Stimulated activated CD8-positive, alpha-beta memory T cell treated with anti-CD3 and anti-CD28 coated beads, Interleukin-2, amount 100 ng/mL, for 48 hours (primary cell): ENCODE measurements around the gene IGSF5.

Source experiments
- DNase-seq, 2 donors: peaks; one replicate each; pipeline ENCODE4 v3.0.0-alpha.2; 2020; ENCODE audit warnings: low read depth in 2 of 2

Gene IGSF5

DNA sequence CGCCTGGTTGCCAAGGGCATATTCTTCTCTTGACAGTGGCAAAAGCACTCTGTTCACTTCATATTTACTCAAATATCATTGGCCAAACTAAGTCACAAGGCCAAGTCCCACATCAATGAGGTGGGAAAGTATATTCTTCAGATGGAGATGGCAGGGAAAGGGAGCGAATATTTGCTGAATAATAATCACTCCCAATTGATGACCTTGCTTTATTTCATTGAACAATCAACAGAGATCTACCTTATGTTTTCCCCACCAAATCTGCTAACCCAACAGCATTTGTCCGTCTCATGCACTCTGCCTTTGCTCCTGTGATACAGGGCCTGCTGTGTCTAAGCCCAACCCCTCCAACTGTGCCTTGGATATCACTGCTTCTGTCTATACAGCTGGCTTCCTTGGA, 77.1 kb downstream of the IGSF5 start:
- no peak for DNase-seq

DNA sequence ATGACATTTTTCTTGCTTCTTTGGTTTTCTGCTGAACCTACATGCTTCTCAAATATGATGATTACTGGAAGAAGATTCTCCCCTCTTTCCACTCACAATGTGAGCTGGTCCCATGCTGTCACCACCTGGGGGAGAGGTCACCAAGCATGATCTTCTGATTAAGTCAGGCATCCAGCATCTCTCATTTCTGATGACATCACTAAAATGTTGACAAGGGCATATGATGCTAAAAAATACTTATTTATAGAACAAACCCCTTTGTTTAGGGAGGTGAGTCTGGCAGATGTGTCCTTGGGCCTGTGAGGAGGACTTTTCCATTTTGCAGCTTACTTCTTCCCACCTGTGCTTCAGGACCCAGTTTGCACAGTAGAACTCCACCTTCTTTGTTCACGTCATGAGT, 80.3 kb downstream of the IGSF5 start:
- DNase-seq: no peak

DNA sequence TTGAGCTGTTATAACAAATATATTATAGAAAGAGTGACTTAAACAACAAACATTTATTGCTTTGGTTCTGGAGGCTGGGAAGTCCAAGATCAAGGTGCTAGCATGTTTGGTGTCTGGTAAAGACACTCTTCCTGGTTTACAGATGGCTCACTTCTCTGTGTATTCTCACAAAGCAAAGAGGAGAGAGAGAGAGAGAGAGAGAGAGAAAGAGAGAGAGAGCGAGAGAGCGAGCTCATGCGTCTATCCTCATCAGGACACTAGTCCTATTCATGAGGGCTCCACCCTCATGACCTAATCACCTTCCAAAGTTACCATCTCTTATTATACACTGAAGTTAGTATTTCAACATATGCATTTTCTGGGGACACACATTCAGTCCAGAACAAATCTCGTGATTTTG, 89.6 kb downstream of the IGSF5 start:
- DNase-seq: no peak

DNA sequence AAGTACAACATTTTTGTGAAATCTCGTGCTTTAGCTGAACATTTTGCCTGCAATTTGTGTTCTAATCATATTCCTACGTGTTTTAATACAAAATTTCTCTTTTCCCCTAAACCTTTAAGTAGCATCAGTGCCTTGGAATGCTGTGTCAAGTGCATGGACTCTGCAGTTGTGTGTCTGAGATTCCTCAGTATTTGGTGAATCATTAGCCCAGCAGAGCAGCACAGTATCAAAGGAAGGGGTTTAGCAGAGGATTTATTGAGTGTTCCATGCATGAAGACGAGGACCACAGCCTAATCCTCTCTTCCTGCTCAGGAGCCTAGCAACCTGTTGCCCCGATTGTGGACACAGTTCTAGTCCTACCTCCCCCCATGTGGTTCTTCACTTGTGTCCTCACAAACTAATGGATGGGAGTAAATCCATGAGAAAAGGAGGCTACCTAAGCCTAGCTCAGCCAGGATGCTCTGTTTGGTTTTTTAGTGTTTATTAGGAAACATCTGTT, 92.9 kb downstream of the IGSF5 start:
- DNase-seq: no peak

DNA sequence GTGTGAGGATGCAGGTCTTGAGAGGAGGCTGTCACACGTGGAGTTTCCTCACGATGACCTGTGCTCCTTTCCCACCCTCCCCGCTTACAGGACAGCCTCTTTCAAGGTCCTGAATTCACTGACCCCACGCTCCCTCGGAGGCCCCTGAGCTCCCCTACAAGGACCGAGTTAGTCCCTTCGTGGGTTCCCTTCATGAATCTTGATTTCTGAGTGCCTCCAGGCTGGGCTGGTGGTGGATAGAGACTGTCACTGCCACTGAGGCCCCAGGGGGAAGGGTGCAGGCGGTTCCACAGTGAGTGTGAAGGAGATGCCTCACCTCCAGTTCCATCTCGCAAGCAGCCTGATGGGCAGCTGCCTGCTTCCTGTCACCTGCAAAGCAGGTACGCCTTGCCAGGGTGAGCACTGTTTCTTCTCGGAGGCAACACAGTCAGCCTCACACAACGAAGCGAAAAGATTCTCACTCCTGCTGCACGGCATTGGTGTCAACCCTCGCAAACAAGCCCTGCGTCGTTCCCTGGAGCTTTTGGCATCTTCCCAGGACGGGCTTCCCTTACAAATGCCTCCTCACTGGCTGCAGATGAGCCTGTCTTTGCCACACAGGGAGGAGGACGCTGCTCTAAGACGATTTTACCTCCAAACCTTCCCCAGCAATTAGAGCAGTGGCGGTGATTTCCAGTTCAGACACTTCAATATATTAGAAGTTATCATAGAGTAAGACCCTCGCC, 95.6 kb downstream of the IGSF5 start:
- DNase-seq: no peak

GRCh38 chr21:39842741-39843459, 97.9 kb downstream of the IGSF5 start:
- DNase-seq: no peak

DNA sequence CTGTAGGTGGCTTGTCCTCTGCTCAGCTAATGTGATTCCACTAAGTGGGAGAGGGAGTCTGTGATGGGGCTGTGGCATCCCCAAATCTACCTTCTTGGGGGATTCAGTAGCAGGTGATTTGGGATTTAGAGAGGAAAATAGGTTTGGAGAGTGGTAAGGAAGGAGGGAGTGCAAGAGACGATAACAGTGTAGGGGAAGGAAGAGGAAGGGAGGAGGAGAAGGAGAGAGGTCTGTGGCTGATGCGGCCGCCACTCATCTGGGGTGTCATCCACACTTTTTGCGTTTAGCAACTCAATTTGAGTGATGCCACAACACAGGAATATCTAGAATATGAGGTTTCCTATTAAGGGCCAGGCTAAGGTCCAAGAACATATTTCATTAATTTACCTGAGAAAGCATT, 98.5 kb downstream of the IGSF5 start:
- DNase-seq: no peak

- no peak for DNase-seq
Measured at GRCh38 chr21:39843916-39844315, 98.9 kb downstream of the IGSF5 start.

- DNase-seq: no peak
Measured at GRCh38 chr21:39845571-39846130, 100.7 kb downstream of the IGSF5 start.

DNA sequence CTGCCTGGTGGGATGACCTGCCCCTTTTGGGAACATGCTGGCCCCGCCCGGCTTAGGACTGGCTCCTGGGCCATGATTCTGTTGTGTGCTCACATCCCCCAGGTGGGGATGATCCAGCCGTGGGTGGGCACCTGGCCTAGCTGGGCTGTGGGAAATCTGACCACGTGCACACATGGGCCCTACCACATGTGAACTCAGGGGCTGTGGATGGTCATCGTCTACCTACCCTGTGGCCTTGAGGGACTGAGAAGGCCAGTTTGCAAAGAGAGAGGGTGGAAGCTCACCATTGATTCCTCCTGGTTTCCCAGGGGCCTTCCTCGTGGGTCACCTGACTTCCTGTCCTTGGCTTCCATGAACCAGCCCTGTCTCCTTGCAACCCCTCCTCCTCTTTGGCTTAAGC, 102.9 kb downstream of the IGSF5 start:
- DNase-seq: no peak

DNA sequence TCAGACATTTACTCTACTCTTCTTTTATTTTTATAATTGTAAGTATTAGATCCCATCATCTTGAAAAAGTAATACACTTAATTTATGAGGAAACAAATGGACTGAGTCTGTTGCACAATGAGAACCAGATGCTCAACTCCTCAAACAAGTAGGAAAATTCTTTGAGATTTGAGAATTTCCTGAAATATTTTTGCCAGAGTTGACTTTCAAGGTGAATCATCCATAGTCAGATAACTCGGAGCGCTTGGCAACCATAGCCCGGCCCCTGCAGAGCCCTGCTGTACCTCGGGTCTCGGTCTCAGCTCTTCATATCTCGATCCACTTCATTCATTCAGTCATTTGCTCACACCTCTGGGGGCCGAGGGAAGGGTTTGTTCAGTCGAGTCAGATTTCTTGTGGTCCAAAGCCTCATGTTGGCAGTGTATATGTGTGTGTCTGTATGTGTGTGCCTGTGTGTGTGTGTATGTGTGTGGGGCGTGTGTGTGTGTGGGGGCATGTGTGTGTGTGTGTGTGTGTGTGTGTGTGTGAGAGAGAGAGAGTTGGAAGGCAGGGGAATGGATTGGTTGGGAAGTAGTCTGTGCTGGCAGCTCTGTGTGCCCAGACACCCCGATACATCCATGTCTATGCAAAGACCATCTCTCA, 104.2 kb downstream of the IGSF5 start:
- DNase-seq: no peak

GRCh38 chr21:39850333-39850732, 105.3 kb downstream of the IGSF5 start:
- DNase-seq: no peak

GRCh38 chr21:39851002-39851618, 106.1 kb downstream of the IGSF5 start:
- DNase-seq: no peak
